IMR-90 (cell line): ENCODE data around the gene CDC73. TPM values are rescaled to one million over a fixed set of nuclear protein-coding genes. Genes with fewer than 3 reads are reported as not detected.

Experiments used
- ATAC-seq: fragments of 200-7000 bp; cut with Tn5 transposase; 2 replicates; pipeline ENCODE4 v1.9.1; 2020; ENCODE audit warnings: low read depth, mild to moderate bottlenecking, moderate library complexity
- BruUV-seq: library from RNA; stranded (reverse); fragments of 400-500 nt; replicated peaks from 2 replicates; lab custom pipeline; 2021; lab: Mats Ljungman, UMichigan
- CTCF ChIA-PET: fragments of 300-600 bp; formaldehyde crosslinking; extraction: SDS; loops from one replicate; lab custom pipeline; 2021; ENCODE audit warnings: antibody characterized with exemption; lab: Yijun Ruan, JAX
- POLR2A ChIA-PET: fragments of 300-600 bp; sonication (Branson Sonifier 250); formaldehyde crosslinking; loops from one replicate; lab custom pipeline; 2022; ENCODE audit warnings: antibody characterized with exemption; ENCODE audit not compliant: unreplicated experiment; lab: Charles Lee
- DNase-seq: peaks from one replicate; pipeline ENCODE4 v3.0.0; 2013
- H2AFZ ChIP-seq: replicated peaks from 2 replicates; pipeline ENCODE3; 2013; ENCODE audit warnings: low read length, mild to moderate bottlenecking; ENCODE audit not compliant: poor library complexity
- H2AK5ac ChIP-seq: 2 replicates; pipeline ENCODE4 v1.6.1; 2013; ENCODE audit warnings: low read depth, low read length, inconsistent platforms
- H2AK9ac ChIP-seq: replicated peaks from 2 replicates; pipeline ENCODE3; 2013; ENCODE audit warnings: mild to moderate bottlenecking, low read depth, low read length, moderate library complexity; ENCODE audit not compliant: poor library complexity
- H2BK120ac ChIP-seq: 2 replicates; pipeline ENCODE4 v1.6.1; 2013; ENCODE audit warnings: low read depth, low read length, inconsistent platforms
- H2BK15ac ChIP-seq: 3 replicates; pipeline ENCODE4 v1.6.1; 2013; ENCODE audit warnings: low read depth, low read length, inconsistent platforms
- H2BK20ac ChIP-seq: 2 replicates; pipeline ENCODE4 v1.6.1; 2013; ENCODE audit warnings: low read depth, mild to moderate bottlenecking, inconsistent platforms, low read length, moderate library complexity
- H2BK5ac ChIP-seq: 2 replicates; pipeline ENCODE4 v1.6.1; 2013; ENCODE audit warnings: mild to moderate bottlenecking, low read depth, low read length, inconsistent platforms; ENCODE audit not compliant: poor library complexity, severe bottlenecking
- H3K14ac ChIP-seq: replicated peaks from 2 replicates; pipeline ENCODE4 v1.6.1; 2013; ENCODE audit warnings: low read depth, low read length, inconsistent platforms
- H3K18ac ChIP-seq: 2 replicates; pipeline ENCODE4 v1.6.1; 2013; ENCODE audit warnings: low read depth, low read length, control low read depth
- H3K23ac ChIP-seq: 2 replicates; pipeline ENCODE4 v1.6.1; 2013; ENCODE audit warnings: low read depth, low read length, inconsistent platforms
- H3K27ac ChIP-seq: 2 replicates; pipeline ENCODE4 v1.5.1; 2013; ENCODE audit warnings: mild to moderate bottlenecking, control low read depth, low read length; ENCODE audit not compliant: insufficient read depth
- H3K27me3 ChIP-seq: 2 replicates; pipeline ENCODE4 v1.6.1; 2013; ENCODE audit warnings: low read length; ENCODE audit not compliant: control insufficient read depth, insufficient read depth
- H3K36me3 ChIP-seq: 2 replicates; pipeline ENCODE4 v1.6.1; 2013; ENCODE audit warnings: low read length, mixed read lengths; ENCODE audit not compliant: control insufficient read depth, insufficient read depth
- H3K4ac ChIP-seq: 2 replicates; pipeline ENCODE4 v1.6.1; 2013; ENCODE audit warnings: low read depth, low read length, inconsistent platforms
- H3K4me1 ChIP-seq: 2 replicates; pipeline ENCODE4 v1.6.1; 2013; ENCODE audit warnings: low read length, mixed read lengths; ENCODE audit not compliant: control insufficient read depth, insufficient read depth
- H3K4me2 ChIP-seq: 2 replicates; pipeline ENCODE4 v1.6.1; 2013; ENCODE audit warnings: low read depth, mild to moderate bottlenecking, control low read depth, low read length, moderate library complexity
- H3K4me3 ChIP-seq: 2 replicates; pipeline ENCODE4 v1.5.1; 2013; ENCODE audit warnings: low read depth, mild to moderate bottlenecking, control low read depth, low read length, moderate library complexity; ENCODE audit not compliant: insufficient read depth
- H3K56ac ChIP-seq: 2 replicates; pipeline ENCODE4 v1.6.1; 2013; ENCODE audit warnings: low read length, inconsistent platforms; ENCODE audit not compliant: insufficient read depth; ENCODE audit errors: extremely low read depth
- H3K79me1 ChIP-seq, 2 experiments: 2 replicates each; pipeline ENCODE4 v1.6.1; 2013; ENCODE audit warnings: low read length in 2 of 2, inconsistent platforms in 1 of 2, low read depth in 1 of 2
- H3K9ac ChIP-seq: 2 replicates; pipeline ENCODE4 v1.6.1; 2013; ENCODE audit warnings: low read depth, low read length, control low read depth
- H3K9me1 ChIP-seq: 2 replicates; pipeline ENCODE4 v1.6.1; 2013; ENCODE audit warnings: low read length, inconsistent platforms; ENCODE audit not compliant: insufficient read depth
- H3K9me3 ChIP-seq: 2 replicates; pipeline ENCODE4 v1.6.1; 2013; ENCODE audit warnings: low read length; ENCODE audit not compliant: control insufficient read depth, insufficient read depth
- H4K20me1 ChIP-seq: 2 replicates; pipeline ENCODE4 v1.6.1; 2013; ENCODE audit warnings: low read length, inconsistent platforms; ENCODE audit not compliant: insufficient read depth
- H4K5ac ChIP-seq: 2 replicates; pipeline ENCODE4 v1.6.1; 2013; ENCODE audit warnings: mild to moderate bottlenecking, low read depth, low read length, control low read depth
- H4K8ac ChIP-seq, 2 experiments: 2 replicates each; pipeline ENCODE4 v1.6.1; 2013; ENCODE audit warnings: low read depth in 2 of 2, low read length in 2 of 2, control low read depth in 1 of 2, inconsistent platforms in 1 of 2
- H4K91ac ChIP-seq: 2 replicates; pipeline ENCODE4 v1.6.1; 2013; ENCODE audit warnings: low read depth, low read length, inconsistent platforms; ENCODE audit not compliant: insufficient read depth
- BHLHE40 ChIP-seq: fragments of 150-350 bp; IDR thresholded peaks from 2 replicates; pipeline ENCODE4 v1.6.1; 2016; ENCODE audit warnings: mild to moderate bottlenecking, low read depth, low read length
- CEBPB ChIP-seq: IDR thresholded peaks from 2 replicates; pipeline ENCODE4 v1.6.1; 2012; ENCODE audit warnings: low read depth, low read length, improper control_type of control experiment
- CHD1 ChIP-seq: IDR thresholded peaks from 2 replicates; pipeline ENCODE4 v1.6.1; 2012; ENCODE audit warnings: low read depth, low read length, improper control_type of control experiment
- CTCF ChIP-seq: conservative IDR thresholded peaks from 2 replicates; pipeline ENCODE4 v1.5.1; 2012; ENCODE audit warnings: mild to moderate bottlenecking, low read depth, low read length, improper control_type of control experiment
- ELK1 ChIP-seq: fragments of 150-350 bp; IDR thresholded peaks from 2 replicates; pipeline ENCODE4 v1.6.1; 2016; ENCODE audit warnings: low read depth, mild to moderate bottlenecking, low read length, moderate library complexity, borderline replicate concordance
- FOS ChIP-seq: fragments of 150-350 bp; IDR thresholded peaks from 2 replicates; pipeline ENCODE4 v1.6.1; 2016; ENCODE audit warnings: low read depth, low read length
- MAFK ChIP-seq: IDR thresholded peaks from 2 replicates; pipeline ENCODE4 v1.6.1; 2012; ENCODE audit warnings: low read depth, low read length, improper control_type of control experiment
- MAZ ChIP-seq: IDR thresholded peaks from 2 replicates; pipeline ENCODE4 v1.6.1; 2012; ENCODE audit warnings: low read depth, mild to moderate bottlenecking, low read length, improper control_type of control experiment, moderate library complexity, borderline replicate concordance
- MXI1 ChIP-seq: IDR thresholded peaks from 2 replicates; pipeline ENCODE4 v1.6.1; 2012; ENCODE audit warnings: low read depth, mild to moderate bottlenecking, low read length, moderate library complexity, borderline replicate concordance
- NFE2L2 ChIP-seq: fragments of 150-350 bp; IDR thresholded peaks from 2 replicates; pipeline ENCODE4 v1.6.1; 2016; ENCODE audit warnings: low read depth, mild to moderate bottlenecking, low read length
- POLR2A ChIP-seq: IDR thresholded peaks from 2 replicates; pipeline ENCODE4 v1.6.1; 2012; ENCODE audit warnings: mild to moderate bottlenecking, low read depth, low read length
- RAD21 ChIP-seq: IDR thresholded peaks from 2 replicates; pipeline ENCODE4 v1.6.1; 2012; ENCODE audit warnings: low read length, improper control_type of control experiment
- RCOR1 ChIP-seq: IDR thresholded peaks from 2 replicates; pipeline ENCODE4 v1.6.1; 2012; ENCODE audit warnings: mild to moderate bottlenecking, low read length, improper control_type of control experiment; ENCODE audit not compliant: insufficient replicate concordance
- RFX5 ChIP-seq: IDR thresholded peaks from 2 replicates; pipeline ENCODE4 v1.8.0; 2012; ENCODE audit warnings: low read depth, mild to moderate bottlenecking, low read length, moderate library complexity
- SMC3 ChIP-seq: fragments of 150-350 bp; IDR thresholded peaks from 2 replicates; pipeline ENCODE4 v1.6.1; 2016; ENCODE audit warnings: low read depth, mild to moderate bottlenecking, antibody characterized with exemption, low read length, moderate library complexity
- USF2 ChIP-seq: fragments of 150-350 bp; IDR thresholded peaks from 2 replicates; pipeline ENCODE4 v1.6.1; 2017; ENCODE audit warnings: mild to moderate bottlenecking, antibody characterized with exemption, low read length, low read depth
- WGBS, 2 experiments: methylation state at CpG; one replicate each; pipeline versions ENCODE4 v1.1.5 to v1.1.7; 2013; ENCODE audit warnings: missing lambda C conversion rate in 2 of 2; ENCODE audit not compliant: insufficient read length in 1 of 2; ENCODE audit errors: extremely low coverage in 2 of 2; 5-methylcytosine and 5-hydroxymethylcytosine counted together
- dilution Hi-C: fragments of 300-500 bp; cut with HindIII; formaldehyde crosslinking; loops from one replicate; pipeline ENCODE4 v1.14.3; 2018; ENCODE audit warnings: low sequenced_read_pairs; ENCODE audit not compliant: unreplicated experiment
- in situ Hi-C: fragments of 300-500 bp; cut with MboI; formaldehyde crosslinking; loops from 3 replicates; pipeline ENCODE4 v1.14.3; 2019; ENCODE audit warnings: low sequenced_read_pairs, inconsistent platforms, mixed read lengths
- intact Hi-C: fragments of 100-400 bp; cut with micrococcal nuclease; formaldehyde crosslinking; loops from 2 replicates; pipeline ENCODE4 v1.10.0; 2022
- polyA plus RNA-seq, 3 experiments: library from polyadenylated mRNA; depleted of rRNA; stranded (reverse); fragments of >200 nt; gene quantifications; 2 replicates each; pipeline ENCODE4 v1.2.3, GENCODE V29; 2012; ENCODE audit warnings: low replicate concordance in 1 of 3
- total RNA-seq: library from RNA; depleted of rRNA; stranded (reverse); fragments of >200 nt; gene quantifications from 2 replicates; pipeline ENCODE4 v1.2.3, GENCODE V29; 2012

The CDC73 gene
- total and polyA plus RNA-seq, 2 of the 4 experiments (the other 2 are of a cell fraction), result 22.1 to 29.6 TPM

GRCh38 chr1:193201021-193201420 lies 79.2 kb downstream of the CDC73 start:
- Histone ChIP-seq H2BK5ac (no peak overlapping the region), H3K27me3 (no peaks in the 10 kb centered on the region), H4K91ac (no peak overlapping the region), H3K36me3 (peaks cover 7% of the 10 kb centered on the region), H3K14ac (no peak overlapping the region), H3K9me1 (no peaks in the 10 kb centered on the region), H3K27ac (no peak overlapping the region), H4K5ac (no peak overlapping the region), H4K8ac (no peak overlapping the region), H3K4me2 (no peak overlapping the region), H3K79me1 (peaks cover 22 to 24% of the 10 kb centered on the region in 2 experiments), H2AK9ac (no peak overlapping the region), H2AFZ (no peak overlapping the region), H3K18ac (no peak overlapping the region; the same call in 1 of the 2 replicates), H4K20me1 (no peaks in the 10 kb centered on the region), H3K4ac (no peak overlapping the region), H3K4me1 (no peaks in the 10 kb centered on the region), H3K9ac (no peak overlapping the region), H2BK20ac (no peak overlapping the region), H2BK120ac (no peak overlapping the region), H3K4me3 (no peak overlapping the region), H2AK5ac (no peak overlapping the region), H3K9me3 (no peaks in the 10 kb centered on the region), H3K23ac (no peak overlapping the region), H2BK15ac (no peak overlapping the region), H3K56ac (no peak overlapping the region)
- no CpG with 5 or more reads among the region's 2 CpGs for WGBS, 2 experiments
- BruUV-seq, result no TSS peak
- in situ Hi-C loops (no loop called here), dilution Hi-C loops (no loop called here), intact Hi-C loops (no loop called here)
- TF ChIP-seq NFE2L2, result no peak
- TF ChIP-seq RFX5, result no peak
- TF ChIP-seq MXI1, result no peak
- no peak for TF ChIP-seq FOS
- TF ChIP-seq RAD21, result no peak
- no peak for TF ChIP-seq USF2
- TF ChIP-seq CTCF, result no peak
- TF ChIP-seq ELK1, result no peak
- TF ChIP-seq BHLHE40, result no peak
- no peak for TF ChIP-seq CEBPB
- no peak for TF ChIP-seq SMC3
- TF ChIP-seq RCOR1, result no peak
- no peak for TF ChIP-seq CHD1
- TF ChIP-seq MAFK, result no peak
- no peak for TF ChIP-seq POLR2A
- no peak for TF ChIP-seq MAZ
- ATAC-seq (no peak), DNase-seq (no peak)
- CTCF ChIA-PET, result no interaction called here
- POLR2A ChIA-PET, result no interaction called here
